ENCODE measurements around the gene CHRNA4. TPM values are rescaled to one million over a fixed set of nuclear protein-coding genes. Genes with fewer than 3 reads are reported as not detected.
"Not testable (repeated sequence)": the region's sequence is repeated elsewhere in the genome, so short reads cannot be mapped to it uniquely, and the experiment has no call there.

CHRNA4 gene
- total RNA-seq, 1 donor from 2014 or later: 0.20 TPM

GRCh38 chr20:63308218-63308911 lies 52.8 kb downstream of the CHRNA4 start:
- DNase-seq: no peak

GRCh38 chr20:63307538-63308217 lies 53.5 kb downstream of the CHRNA4 start:
- DNase-seq: no peak

- no peak for DNase-seq
These were observed 54.2 kb downstream of the CHRNA4 start for GRCh38 chr20:63306673-63307537.

- DNase-seq: not testable (repeated sequence)
These were observed 55.0 kb downstream of the CHRNA4 start for GRCh38 chr20:63305933-63306672.

GRCh38 chr20:63305393-63305792 lies 55.8 kb downstream of the CHRNA4 start:
- no peak for DNase-seq

- no peak for DNase-seq
These were observed 58.0 kb downstream of the CHRNA4 start for GRCh38 chr20:63303095-63303666.

- no peak for DNase-seq
These were observed 59.5 kb downstream of the CHRNA4 start for GRCh38 chr20:63301671-63302070.

- DNase-seq: no peak
These were observed 62.3 kb downstream of the CHRNA4 start for GRCh38 chr20:63298731-63299312.

- no peak for DNase-seq
These were observed 63.2 kb downstream of the CHRNA4 start for GRCh38 chr20:63297796-63298572.

- DNase-seq: no peak
These were observed 63.8 kb downstream of the CHRNA4 start for GRCh38 chr20:63297371-63297781.

GRCh38 chr20:63296531-63297299 lies 64.4 kb downstream of the CHRNA4 start:
- no peak for DNase-seq

GRCh38 chr20:63295846-63296245 lies 65.3 kb downstream of the CHRNA4 start:
- no peak for DNase-seq

- no peak for DNase-seq
These were observed 65.7 kb downstream of the CHRNA4 start for GRCh38 chr20:63295422-63295821.

GRCh38 chr20:63295018-63295417 lies 66.1 kb downstream of the CHRNA4 start:
- DNase-seq: no peak

- DNase-seq: no peak
These were observed 66.6 kb downstream of the CHRNA4 start for GRCh38 chr20:63294536-63294900.

- no peak for DNase-seq
These were observed 67.1 kb downstream of the CHRNA4 start for GRCh38 chr20:63293871-63294535.

GRCh38 chr20:63293456-63293855 lies 67.7 kb downstream of the CHRNA4 start:
- DNase-seq: no peak
